OCI-LY7 (cell line): Measurements from ENCODE around the gene TMEM179B.

ENCODE experiments used
- CTCF ChIP-seq: fragments of 200-600 bp; sonication (generic); conservative IDR thresholded peaks from 2 replicates; pipeline ENCODE4 v1.5.1; 2014; ENCODE audit warnings: mild to moderate bottlenecking, antibody characterized with exemption, low read length, moderate library complexity, mixed read lengths
- EZH2phosphoT487 ChIP-seq: fragments of 200-600 bp; sonication (generic); IDR thresholded peaks from 2 replicates; pipeline ENCODE4 v1.6.1; 2018; ENCODE audit warnings: low read depth, borderline replicate concordance, mild to moderate bottlenecking, mixed run types, antibody characterized with exemption, low read length, moderate library complexity, mixed read lengths

GRCh38 chr11:62831520-62832335, 44.5 kb downstream of the TMEM179B start, which contains the start of gene STX5:
- TF ChIP-seq CTCF, result no peak
- no peak for TF ChIP-seq EZH2phosphoT487
